Effector memory CD4-positive, alpha-beta T cell (primary cell): ENCODE results near the gene UBR1.

Experiments
- DNase-seq, 3 donors: peaks; one replicate each; pipeline ENCODE4 v3.0.0-alpha.2; 2020
- H3K27ac ChIP-seq: 2 replicates; pipeline ENCODE4 v1.7.0; 2013; ENCODE audit warnings: mild to moderate bottlenecking, low read length, moderate library complexity; ENCODE audit not compliant: insufficient read depth, poor library complexity, severe bottlenecking
- H3K27me3 ChIP-seq: replicated peaks from 2 replicates; pipeline ENCODE4 v1.7.0; 2013; ENCODE audit warnings: mild to moderate bottlenecking, low read length; ENCODE audit not compliant: insufficient read depth, control insufficient read depth, poor library complexity, severe bottlenecking
- H3K36me3 ChIP-seq: 2 replicates; pipeline ENCODE4 v1.7.0; 2013; ENCODE audit warnings: mild to moderate bottlenecking, low read length, moderate library complexity; ENCODE audit not compliant: control insufficient read depth, insufficient read depth
- H3K4me1 ChIP-seq: 2 replicates; pipeline ENCODE4 v1.7.0; 2013; ENCODE audit warnings: low read length, mild to moderate bottlenecking; ENCODE audit not compliant: control insufficient read depth, insufficient read depth, poor library complexity, severe bottlenecking
- H3K4me3 ChIP-seq: 2 replicates; pipeline ENCODE4 v1.7.0; 2013; ENCODE audit warnings: low read length, low read depth, mild to moderate bottlenecking; ENCODE audit not compliant: insufficient read depth, poor library complexity, severe bottlenecking
- H3K9me3 ChIP-seq: 2 replicates; pipeline ENCODE4 v1.7.0; 2013; ENCODE audit warnings: mild to moderate bottlenecking, low read length, moderate library complexity; ENCODE audit not compliant: control insufficient read depth

UBR1 gene

DNA sequence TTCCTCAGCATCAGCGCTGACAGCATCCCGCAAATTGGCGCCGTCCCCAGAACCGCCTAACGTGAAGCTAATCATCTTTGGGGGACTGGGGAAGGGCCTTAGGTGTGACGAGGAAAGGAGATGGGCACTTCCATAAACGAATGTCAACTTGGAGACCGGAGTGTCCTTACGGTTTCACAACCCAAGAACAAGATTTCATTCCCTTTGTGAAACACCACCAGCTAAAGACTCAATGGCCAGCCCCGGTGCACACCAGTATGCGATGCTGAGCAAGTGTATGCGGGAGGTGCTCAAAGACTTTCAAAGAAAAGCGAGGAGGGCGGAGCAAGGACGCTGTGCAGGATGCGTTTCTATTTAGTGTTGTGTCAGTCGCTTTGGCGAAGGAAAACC lies 184.5 kb downstream of the UBR1 start:
- H3K27ac ChIP-seq = peak overlapping the region; percentile 55
- no peaks in the 10 kb centered on the region for H3K9me3 ChIP-seq
- peak in 2 of 3 donors; percentile 12 to 13 for DNase-seq
- H3K4me3 ChIP-seq = peak overlapping the region; percentile 93
- H3K36me3 ChIP-seq = no peaks in the 10 kb centered on the region
- peaks cover 10% of the 10 kb centered on the region for H3K4me1 ChIP-seq
- H3K27me3 ChIP-seq = no peaks in the 10 kb centered on the region

DNA sequence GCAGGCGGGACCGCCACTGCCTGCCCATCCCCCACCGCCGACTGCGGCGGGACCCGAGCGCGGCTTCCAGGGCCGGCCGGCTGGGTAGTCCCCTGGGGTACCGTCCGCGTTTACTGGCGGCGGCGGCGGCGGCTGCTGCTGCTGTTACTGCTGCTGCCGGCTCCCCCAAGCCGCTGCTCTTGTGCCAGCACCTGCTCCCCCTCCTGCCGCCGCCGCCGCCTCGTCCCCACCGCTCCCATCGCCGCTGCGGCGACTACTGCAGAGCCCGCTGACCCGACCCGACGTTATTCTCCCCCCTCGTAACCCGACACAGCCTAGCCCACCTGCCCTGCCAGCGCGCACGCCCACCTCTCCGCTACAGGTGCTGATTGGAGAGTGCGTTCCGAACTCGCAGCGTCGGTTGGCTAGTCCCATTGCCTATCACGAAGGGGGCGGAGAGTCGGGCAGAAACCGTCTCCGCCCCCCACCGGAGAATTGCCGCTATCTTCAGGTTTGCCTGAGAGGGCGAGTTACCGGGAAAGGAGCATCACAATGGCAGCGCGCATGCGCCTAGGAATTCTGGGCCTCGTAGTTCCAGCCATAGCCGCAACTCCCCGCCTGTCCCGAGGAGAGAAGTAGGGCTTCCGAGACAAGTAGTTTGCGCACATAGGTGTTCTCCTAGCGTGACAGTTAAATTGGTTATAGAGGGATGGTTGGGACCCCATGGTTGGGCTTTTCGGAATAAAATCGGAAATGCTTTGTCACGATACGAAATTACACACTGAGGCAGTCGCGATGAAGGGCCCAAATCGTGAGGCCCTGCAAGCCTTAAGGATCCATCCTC lies 185.1 kb downstream of the UBR1 start, which contains the start of gene TTBK2:
Gene TTBK2, minus strand, starts transcription at position 260 of the 823 bp plus-strand sequence. CDS start 42,161 bp downstream, outside the sequence.
- peak; percentile 95 to 97 (median 97) for DNase-seq
- peak within 1 kb of the TSS; percentile 69 for H3K27ac ChIP-seq
- peaks cover 10% of the 10 kb centered on the region for H3K4me1 ChIP-seq
- no peaks in the 10 kb centered on the region for H3K27me3 ChIP-seq
- no peaks in the 10 kb centered on the region for H3K36me3 ChIP-seq
- H3K9me3 ChIP-seq = no peaks in the 10 kb centered on the region
- H3K4me3 ChIP-seq = peak within 1 kb of the TSS; percentile 93

DNA sequence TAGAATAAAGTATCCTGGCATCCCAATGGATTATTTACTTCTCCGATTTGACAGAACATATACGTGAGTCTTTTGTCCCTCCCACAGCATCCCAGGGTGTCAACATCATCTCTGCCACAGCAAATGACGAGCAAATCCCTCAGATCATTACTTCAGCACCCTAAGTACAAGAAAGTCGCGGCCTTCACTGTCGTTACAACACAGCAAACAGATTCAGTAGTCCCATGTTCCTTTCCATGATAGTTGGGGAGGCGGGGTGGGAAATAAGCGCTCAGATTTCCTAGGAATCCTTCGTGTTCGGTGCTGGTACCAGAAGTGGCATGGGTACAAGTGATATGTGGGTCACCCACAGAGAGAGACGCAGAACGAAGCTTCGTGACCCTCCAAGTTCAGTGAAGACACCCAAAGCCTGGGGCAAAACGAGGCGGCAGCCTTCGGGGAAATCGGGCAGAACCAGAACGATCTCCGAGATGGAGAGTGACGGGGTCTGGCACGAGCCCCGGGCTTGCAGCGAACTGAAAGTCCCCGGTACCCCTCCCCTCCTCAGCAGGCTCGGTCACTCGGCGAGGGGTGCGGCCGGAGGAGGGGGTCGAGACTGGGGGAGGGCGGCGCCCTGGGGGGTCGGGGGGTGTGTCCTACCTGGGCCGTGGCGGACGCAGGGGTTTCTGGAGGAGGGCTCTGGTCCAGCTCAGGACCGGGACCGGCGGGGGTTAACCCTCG lies 185.9 kb downstream of the UBR1 start:
- peak in 2 of 3 donors; percentile 31 to 36 for DNase-seq
- Histone ChIP-seq H3K4me3 (peak overlapping the region; percentile 93), H3K27me3 (no peaks in the 10 kb centered on the region), H3K9me3 (no peaks in the 10 kb centered on the region), H3K36me3 (no peaks in the 10 kb centered on the region), H3K4me1 (peaks cover 10% of the 10 kb centered on the region), H3K27ac (peak overlapping the region; percentile 69)

DNA sequence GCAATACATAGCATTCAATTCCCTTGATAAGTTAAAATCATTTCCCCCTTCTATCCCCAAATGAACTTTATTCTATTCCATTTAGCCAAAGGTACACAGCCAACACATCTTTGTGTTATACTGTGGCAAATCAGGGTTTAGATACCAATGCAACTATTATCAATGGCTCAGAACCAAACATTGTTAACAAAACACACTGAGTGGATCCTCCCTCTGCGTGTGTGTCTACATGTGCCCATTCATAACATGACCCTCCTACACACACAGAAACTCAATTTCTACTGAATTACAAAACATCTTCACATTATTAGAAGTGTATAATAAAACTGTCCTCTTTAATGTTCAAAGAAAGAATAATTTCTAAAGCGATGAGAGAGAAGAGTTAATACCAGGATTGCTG lies 186.5 kb downstream of the UBR1 start:
- Histone ChIP-seq H3K4me1 (peaks cover 10% of the 10 kb centered on the region), H3K4me3 (peak overlapping the region; percentile 93), H3K36me3 (no peaks in the 10 kb centered on the region), H3K9me3 (no peaks in the 10 kb centered on the region), H3K27me3 (no peaks in the 10 kb centered on the region), H3K27ac (no peak overlapping the region)
- DNase-seq = no peak

- Histone ChIP-seq H3K4me3 (no peak overlapping the region), H3K27ac (no peak overlapping the region), H3K9me3 (no peaks in the 10 kb centered on the region), H3K4me1 (peaks cover 10% of the 10 kb centered on the region), H3K36me3 (no peaks in the 10 kb centered on the region), H3K27me3 (no peaks in the 10 kb centered on the region)
- no peak for DNase-seq
Measured at GRCh38 chr15:42918047-42918446, 187.8 kb downstream of the UBR1 start.

DNA sequence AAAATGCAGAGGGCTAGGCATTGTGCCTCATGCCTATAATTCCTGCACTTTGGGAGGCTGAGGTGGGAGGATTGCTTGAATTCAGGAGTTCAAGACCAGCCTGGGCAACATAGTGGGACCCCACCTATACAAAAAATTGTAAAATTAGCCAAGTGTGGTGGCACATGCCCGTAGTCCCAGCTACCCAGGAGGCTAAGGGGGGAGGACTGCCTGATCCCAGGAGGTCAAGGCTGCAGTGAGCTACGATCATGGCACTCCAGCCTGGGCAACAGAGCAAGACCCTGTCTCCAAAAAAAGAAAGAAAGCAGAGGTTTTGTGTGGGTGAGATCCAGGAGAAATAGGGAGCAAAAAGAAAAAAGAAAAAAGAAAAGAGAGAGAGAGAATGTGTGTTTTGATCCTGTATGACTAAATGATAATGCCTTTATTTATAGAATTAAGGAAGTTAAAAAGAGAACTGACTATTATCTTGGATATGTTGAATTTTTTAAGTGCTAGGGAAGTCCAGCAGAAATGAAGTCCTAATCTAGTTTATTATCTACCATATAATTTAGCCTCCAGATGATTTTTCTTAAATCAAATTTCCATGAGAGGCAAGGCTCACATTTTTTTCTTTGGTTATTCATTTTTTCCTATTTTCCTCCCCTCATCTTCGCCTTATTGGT lies 190.1 kb downstream of the UBR1 start:
- peaks cover 3% of the 10 kb centered on the region for H3K4me1 ChIP-seq
- no peak for DNase-seq

DNA sequence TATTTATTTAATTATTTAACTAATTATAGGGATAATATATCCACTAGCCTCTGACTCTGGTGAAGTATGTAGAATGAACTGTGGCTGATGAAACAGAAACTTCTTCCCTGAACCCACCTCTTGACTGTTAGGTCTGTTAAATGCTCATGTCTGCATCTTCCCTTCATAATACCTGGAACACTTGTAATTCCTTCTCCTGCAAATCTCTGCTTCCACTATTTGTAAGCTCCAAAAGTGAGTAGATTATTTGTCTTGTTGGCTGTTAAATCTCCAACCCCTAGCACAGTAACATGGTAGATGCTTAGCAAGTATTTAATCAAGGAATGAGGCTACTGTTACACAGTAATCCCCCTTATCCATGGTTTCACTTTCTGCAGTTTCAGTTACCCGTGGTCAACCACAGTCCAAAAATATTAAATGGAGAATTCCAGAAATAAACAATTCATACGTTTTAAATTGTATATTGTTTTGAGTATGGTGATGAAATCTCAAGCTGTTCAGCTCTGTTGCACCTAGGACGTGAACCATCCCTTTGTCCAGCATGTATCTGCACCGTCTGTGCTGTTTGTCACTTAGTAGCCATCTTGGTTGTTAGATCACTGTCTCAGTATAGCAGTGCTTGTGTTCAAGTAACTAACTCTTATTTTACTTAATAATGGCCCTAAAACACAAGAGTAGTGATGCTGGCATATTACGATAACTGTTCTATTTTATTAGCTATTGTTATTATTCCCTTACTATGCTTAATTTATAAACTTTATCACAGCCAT lies 190.9 kb downstream of the UBR1 start:
- no peak overlapping the region for H3K4me3 ChIP-seq

More for the DNA sequence above, 190.1 kb downstream of the UBR1 start:
- Histone ChIP-seq H3K36me3 (no peaks in the 10 kb centered on the region), H3K27me3 (no peaks in the 10 kb centered on the region), H3K27ac (no peak overlapping the region), H3K9me3 (no peaks in the 10 kb centered on the region), H3K4me3 (no peak overlapping the region)

DNA sequence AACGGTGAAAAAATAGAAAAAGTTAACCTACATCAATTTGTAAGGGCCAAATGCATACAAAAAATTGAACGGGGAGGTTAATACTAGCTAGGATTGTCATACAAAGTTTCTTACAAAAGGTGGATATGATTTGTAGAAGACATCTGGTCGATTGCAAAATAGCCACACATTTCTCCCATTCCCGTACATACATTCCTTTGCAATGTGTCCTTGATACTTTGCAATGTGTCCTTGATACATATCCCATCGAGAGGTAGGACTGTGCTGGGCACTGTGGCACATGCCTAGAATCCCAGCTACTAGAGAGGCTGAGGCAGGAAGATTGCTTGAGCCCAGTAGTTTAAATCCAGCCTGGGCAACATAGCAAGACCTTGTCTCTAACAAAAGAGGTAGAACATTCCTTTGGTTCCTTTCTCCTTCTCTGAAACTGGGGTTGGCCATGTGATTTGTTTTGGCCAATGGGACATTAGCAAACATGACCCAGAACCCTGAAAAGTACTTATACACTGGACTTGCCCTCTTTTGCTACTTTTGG lies 194.7 kb downstream of the UBR1 start:
- Histone ChIP-seq H3K9me3 (no peaks in the 10 kb centered on the region), H3K4me3 (no peak overlapping the region), H3K27ac (no peak overlapping the region), H3K4me1 (no peaks in the 10 kb centered on the region), H3K36me3 (no peaks in the 10 kb centered on the region), H3K27me3 (no peaks in the 10 kb centered on the region)
- DNase-seq = no peak

More for the DNA sequence above, 190.9 kb downstream of the UBR1 start:
- no peak for DNase-seq
- Histone ChIP-seq H3K4me1 (peaks cover 3% of the 10 kb centered on the region), H3K27me3 (no peaks in the 10 kb centered on the region), H3K36me3 (no peaks in the 10 kb centered on the region), H3K9me3 (no peaks in the 10 kb centered on the region), H3K27ac (no peak overlapping the region)

- Histone ChIP-seq H3K36me3 (no peaks in the 10 kb centered on the region), H3K9me3 (no peaks in the 10 kb centered on the region), H3K4me1 (no peaks in the 10 kb centered on the region), H3K27me3 (no peaks in the 10 kb centered on the region), H3K27ac (no peak overlapping the region), H3K4me3 (no peak overlapping the region)
- no peak for DNase-seq
Measured at GRCh38 chr15:42908538-42908937, 197.3 kb downstream of the UBR1 start.
